Activated gamma-delta T cell treated with anti-CD3 and anti-CD28 coated beads, Interleukin-2, amount 50 U/mL, for 16 hours (primary cell): ENCODE measurements around the gene CARD19.
"Not testable (repeated sequence)": the region's sequence is repeated elsewhere in the genome, so short reads cannot be mapped to it uniquely, and the experiment has no call there.

ENCODE experiments used
- DNase-seq: peaks from one replicate; pipeline ENCODE4 v3.0.0-alpha.2; 2020; ENCODE audit warnings: low read depth

Gene CARD19

DNA sequence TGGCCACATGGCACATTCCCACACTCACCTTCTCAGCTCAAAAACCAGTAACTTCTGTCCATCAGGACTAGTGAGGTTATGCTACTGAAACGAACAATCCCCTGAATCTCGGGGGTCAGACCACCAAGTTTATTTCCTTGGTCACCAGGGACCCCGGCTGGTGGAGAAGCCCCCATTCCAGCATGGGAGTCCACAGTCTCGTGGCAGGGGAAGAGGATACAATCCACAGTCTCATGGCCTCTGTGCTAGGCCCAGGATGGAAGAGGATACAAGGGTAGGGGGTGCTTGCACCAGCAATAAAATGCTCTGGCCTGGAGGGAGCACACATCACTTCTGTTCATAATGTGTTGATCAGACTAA, 7.4 kb upstream of the CARD19 start:
- no peak for DNase-seq

DNA sequence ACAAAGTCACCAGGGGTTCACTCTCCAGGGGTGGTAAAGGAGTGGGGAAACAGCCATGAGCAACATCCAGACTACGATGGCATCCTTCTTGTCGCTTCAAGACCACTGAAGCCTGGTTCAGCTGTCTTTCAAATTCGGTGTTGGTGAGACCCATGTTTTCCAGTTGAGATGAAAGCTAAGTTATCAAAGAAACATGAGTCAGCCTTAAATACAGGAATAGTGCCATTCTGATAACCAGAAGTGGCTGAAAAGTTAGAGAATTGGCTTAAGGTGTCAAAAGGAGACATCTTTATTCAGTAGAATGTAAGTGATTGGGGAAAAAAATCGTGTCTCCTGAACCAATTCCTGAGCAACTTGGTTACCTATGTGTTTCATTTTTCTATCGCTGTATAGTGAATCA, 7.0 kb upstream of the CARD19 start:
- no peak for DNase-seq

DNA sequence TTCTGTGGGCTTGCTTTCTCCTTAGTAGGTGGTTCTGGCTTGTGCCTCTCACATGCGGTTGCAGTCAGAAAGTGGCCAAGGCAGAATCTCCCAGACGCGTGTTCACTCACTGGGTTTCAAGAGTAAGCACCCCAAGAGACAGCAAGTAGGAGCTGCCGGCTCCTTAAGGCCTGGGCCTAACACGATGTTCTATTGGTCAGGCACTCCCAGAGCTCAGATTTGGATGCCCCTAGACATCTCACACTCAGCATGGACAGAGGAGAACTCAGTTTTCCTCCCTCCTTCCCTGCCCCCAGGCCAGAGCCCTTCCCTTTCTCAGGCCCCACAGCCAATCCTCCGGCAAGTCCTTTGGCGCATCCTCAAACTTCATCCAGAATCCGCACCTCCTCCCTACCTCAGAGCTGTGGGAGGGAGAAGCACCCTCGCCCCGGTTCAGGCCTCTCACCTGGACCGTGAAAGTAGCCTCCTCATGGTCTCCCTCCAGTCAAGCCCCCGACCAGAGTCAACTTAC, 6.5 kb upstream of the CARD19 start:
- no peak for DNase-seq

DNA sequence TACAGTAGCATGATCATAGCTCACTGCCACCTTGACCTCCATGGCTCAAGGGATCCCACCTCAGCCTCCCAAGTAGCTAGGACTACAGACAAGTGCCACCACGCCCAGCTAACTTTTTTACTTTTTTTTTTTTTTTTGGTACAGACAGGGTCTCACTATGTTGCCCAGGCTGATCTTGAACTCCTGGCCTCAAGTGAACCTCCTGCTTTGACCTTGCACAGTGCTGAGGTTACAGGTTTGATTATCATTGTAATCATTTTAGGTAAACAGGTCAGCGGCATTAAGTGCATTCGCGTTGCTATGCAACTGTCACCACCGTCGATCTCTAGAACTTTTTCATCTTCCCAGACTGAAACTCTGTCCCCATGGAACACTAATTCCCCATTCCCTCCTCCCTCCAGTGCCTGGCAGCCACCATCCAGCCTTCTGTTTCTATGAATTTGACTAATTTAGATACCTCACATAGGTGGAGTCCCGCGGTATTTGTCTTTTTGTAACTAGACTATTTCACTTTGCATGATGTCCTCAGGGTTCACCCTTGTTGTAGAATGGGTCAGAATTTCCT, 5.8 kb upstream of the CARD19 start:
- no peak for DNase-seq

DNA sequence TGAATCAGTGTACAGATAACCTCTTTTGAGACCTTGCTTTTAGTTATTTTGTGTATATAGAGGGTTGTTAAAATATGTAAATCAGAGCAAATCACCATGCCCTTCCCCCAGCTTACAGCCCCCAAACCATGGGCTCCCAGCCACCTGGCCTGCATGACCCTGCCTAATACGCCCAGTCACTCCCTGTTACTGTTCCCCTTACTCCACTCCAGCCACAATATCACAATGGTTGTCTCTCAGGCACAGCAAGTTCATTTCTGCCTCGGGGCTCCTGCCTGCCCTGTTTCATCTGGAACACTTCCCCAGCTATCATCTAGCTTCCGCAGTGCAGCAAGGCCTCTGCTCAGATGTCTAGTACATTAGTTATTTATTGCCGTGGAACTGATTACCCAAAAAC, 5.0 kb upstream of the CARD19 start:
- no peak for DNase-seq

DNA sequence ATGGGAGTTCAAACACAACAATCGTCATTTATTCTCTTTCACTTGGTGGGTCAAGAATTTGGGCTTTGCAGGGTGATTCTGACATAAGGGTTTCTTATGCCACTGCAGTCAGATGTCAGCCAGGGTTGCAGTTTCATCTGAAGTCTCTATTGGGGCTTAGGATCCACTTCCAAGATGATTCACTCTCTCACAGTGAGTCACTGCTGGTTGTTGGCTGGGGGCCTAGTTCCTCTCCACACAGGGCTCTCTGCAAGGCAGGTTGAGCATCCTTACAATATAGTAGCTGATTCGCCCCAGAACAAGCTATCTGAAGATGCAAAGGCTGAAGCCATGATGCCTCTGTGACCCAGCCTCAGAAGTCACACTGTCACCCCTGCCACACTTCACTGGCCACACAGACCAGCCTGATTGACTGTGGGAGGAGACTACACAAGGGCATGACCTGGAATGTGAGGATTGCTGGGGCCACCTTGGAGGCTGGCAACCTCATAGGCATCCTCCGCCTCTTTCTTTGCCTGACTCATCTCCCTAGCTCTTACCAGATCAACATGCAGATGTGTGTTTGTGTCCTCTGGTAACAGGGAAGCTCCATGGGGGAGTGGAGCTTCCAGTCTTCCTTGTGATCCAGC, 4.5 kb upstream of the CARD19 start:
- no peak for DNase-seq

DNA sequence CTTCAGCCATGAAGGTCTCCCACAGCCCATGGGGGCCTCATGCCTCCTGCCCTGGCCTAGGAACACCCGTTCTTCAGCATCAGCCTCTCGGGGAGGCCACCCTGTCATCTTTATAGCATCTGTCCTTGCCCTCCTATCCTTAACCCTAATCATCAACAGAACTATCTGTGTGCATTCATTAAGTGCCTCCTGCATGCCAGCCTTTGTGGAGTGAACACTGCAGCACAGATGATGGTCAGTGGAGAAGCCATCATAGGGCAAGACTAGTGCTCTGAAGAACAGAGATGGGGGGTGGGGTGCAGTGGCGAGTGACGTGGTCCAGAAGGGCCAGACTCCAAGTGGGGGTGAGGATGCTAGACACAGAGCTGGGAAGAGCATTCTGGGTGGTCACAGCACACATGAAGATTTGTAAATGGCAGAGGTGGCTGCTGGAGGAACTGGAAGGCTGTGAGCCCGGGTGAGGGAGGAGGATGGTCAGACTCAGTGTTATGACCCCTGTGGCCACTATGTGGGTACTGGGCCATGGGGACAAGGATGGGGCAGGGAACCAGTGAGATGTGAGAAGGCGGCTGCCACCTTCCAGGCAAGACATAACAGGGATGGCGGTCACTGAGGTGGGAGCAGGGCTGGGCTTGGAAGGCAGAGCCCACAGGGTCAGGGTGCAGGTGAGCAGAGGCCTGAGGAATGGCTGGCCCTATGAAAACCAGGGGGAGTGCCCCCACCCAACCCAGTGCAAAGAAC, 3.6 kb upstream of the CARD19 start:
- DNase-seq = no peak

DNA sequence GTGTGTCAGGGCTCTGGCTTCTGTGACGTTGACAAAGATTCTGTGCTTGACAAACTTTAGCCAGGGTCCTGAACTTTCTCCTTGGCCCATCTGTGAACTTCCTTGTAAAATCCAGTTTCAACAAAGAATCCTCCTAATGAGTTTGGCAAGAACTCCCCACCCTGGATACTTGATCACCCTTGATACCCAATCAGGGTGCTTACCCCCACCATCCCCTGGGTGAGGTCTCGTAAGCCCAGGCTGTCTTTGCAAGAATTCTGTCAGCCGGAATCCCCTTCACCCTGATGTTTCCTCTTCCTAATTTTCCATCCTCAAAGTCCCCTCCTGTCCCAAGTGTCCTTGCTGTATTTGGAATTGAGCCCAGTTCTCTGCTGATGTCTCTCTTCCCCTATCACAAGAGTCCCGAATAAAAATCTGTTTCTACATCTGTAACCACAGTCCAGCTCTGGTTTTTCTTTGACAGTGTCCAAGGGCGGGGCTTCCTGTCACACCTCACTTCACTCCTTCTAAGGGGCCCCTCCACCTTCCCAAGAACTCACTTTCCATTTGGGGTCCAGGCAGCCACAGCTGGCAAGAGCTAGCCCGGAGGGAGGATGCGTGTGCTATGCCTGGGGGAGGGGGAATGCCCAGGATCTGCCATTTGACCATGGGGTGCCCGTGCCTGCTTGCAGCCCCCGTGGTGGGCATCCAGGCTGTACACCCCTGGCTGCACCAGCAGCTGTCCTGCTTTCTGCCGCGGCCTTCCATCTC, 2.7 kb upstream of the CARD19 start:
- no peak for DNase-seq

DNA sequence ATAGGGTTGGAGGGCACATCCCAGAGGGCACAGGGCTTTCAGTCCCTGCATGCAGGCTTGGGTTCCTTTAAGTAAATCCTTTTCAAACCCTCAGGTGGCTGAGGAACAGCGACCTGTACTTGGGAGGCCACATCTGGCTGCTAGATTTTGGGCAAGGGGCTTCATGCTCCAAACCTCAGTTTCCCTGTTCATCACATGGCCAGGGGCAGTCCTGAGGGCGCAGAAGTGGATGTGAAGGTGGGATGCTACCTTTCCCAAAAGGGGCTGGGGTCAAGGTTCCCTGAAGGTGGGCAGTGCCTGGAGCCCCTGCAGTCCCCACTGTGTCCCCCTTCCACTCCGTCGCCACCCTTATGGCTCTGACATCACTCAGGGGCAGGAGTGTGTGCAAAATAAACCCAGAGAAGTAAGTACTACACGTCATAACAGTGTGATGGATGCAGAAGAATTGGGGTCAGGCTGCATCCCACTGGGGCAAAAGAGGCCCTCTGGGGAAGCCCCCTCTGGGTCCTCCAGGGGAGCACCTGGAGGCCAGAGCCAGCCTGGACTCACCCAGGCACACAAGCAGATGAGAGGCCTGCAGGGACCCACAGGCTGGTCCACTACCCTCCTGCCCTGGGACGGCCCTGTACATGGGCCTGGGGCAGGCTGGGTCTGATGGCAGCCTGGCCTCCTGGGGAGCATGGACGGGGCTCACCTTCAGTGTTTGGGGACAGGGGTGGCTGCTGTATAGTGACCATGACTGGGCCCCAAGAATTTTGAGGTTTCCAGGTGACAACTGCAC, 1.9 kb upstream of the CARD19 start:
- no peak for DNase-seq

DNA sequence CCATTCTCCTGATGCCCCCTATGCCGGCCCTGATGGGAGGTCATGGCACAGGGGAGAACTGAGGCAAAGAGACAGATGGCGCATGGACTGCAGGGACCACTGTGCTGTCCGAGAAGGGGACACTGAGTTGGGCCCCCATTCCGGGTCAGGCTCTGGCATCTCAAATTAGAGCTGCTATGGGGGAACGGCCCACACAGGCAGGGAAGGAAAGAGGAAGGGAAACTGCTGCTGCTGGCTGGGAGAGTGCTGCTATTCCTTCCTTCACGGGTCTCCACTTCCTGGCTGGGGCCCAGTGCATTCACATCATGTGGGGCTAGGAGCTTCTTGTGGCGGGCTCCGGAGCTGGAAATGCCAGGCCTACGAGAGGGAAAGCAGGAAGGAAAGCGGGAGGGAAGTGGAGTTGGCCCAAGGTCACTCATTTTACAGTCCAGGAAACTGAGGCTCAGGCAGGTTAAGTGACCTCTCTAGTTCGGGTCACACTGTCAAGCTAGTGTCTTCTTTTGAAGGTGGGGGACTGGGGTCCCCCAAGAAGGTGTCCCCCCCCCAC, 1.3 kb upstream of the CARD19 start:
- no peak for DNase-seq

DNA sequence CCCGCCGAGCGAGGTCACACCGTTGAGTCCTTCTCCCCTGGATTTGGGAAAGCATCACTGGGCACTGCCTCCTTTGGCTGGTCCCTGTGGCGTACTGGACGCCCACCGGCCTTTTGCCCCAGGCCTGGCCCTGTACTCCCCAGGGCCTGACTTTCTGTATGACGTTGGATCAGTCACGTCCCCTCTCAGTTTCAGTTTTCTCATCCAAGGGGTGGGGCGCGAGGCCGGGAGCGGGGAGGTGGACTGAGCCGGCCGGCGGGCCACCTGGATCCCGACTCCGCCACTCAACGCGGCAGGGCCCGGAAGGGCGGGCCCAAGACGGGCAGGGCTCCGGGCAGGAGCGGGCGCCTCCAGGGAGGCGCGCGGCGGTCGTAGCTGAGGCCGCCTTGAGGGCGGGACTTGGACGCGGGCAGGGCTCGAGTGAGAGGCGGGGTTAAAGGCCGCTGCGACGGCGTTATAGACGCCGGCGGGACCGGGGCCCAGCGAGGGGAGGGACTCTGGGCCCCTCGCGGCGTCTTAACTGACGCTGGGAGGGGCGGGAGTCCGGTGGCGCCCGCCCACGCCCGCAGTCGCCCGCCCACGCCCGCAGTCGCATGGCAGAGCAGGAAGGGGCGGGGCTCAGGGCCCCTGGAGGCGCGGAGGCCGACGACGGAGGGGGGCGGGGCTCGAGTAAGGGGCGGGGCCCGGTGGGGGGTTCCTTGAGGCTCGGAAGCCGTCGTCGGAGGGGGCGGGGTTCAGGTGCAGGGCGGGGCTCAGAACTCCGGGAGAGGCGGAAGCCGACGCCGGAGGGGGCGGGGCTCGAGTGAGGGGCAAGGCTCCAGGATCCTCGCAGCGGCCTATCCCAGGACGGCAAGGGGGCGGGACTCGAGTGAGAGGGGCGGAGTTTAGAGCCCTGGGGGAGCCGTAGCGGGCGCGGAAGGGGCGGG, 549 bp upstream of the CARD19 start:
- DNase-seq = peak; percentile 100

DNA sequence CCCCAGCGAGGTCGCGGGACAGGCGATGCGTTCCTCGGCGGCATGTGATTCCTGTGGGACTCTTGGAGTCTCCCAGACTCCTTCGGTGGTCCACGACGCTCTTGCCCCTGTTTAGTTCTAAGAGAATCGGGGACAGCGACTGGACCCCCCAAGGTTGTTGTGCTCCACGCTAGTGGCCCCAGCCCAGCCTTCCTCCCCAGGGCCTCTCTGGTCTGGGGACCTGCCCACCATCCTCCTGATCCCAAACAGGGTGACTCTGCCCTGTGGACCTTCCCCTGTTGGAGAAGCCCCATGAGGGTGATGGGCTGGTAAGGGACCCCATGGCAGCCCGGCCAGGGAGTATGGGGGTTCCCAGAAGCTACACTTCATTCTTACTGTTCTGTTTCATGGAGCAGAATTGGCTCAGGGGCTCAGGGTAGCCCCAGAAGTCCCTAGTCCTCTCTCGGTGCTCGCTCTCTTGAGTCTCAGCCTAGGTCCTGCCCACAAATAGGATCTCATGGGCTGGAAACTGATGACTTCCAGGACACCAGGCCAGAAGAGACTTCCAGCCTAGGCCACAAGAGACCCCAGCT, 880 bp downstream of the CARD19 start:
- no peak for DNase-seq

DNA sequence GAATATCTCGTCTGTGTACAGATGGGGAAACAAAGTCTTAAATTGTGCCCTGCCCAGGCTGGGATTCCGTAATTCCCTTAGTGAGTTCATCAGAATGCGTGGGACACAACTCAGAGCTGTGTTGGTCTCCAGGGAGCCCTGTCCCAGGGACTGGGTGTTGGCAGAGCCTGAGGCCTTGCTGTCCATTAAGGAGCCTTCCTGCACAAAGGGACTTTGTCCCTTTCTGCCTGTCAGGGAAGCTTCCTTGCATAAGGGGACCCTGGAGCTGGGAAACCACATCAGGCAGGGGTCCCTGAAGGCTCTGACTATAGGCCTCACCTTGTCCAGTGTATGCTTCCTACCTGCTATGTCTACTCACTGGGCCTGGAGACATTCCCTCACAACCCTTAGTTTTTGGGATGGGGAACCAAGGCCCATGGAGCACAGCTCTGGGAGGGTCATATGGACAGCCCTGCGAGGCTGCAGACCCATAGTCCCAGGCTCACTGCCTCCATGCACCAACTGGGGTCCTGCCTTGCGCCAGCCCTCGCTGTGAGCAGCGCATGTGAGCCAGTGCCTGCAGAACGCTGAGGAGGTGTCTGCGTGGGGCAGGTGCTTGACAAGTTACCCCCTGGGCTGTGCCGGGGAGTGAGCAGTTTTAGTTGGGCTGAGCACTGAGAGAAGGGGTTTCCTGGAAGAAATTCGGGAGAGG, 1.6 kb downstream of the CARD19 start:
- no peak for DNase-seq

DNA sequence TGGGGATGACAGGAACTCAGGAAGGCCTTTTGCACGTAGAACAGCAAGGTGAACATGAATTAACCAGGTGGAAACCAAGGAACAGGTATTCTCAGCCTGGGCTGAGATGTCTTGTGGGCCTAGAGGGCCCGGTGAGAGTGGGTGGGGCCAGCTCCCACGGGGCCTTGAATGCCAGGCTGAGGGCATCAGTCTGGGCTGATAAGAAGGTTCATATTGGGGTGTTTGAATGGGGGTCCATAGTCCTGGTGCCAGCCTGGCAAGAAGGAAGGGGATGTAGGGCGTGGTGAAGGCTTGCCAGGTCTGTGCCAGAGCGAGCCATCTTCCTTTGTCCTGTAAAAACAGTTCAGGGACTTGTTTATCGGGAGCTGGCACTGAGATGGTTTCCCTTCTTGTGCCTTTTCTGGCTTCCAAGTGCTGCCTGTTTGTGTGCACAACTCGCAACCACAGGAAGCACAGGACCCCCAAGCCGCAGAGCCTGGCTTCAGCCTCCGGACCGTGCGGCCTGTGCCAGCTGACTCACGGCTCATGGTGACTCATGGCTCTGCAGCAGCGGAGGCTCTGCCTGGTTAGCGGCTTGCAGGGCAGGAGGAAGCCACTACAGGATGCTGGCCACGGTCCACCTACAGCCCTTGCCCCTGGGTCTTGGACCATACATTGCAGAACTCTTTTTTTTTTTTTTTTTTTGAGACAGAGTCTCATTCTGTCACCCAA, 2.4 kb downstream of the CARD19 start:
- peak; percentile 60 for DNase-seq

DNA sequence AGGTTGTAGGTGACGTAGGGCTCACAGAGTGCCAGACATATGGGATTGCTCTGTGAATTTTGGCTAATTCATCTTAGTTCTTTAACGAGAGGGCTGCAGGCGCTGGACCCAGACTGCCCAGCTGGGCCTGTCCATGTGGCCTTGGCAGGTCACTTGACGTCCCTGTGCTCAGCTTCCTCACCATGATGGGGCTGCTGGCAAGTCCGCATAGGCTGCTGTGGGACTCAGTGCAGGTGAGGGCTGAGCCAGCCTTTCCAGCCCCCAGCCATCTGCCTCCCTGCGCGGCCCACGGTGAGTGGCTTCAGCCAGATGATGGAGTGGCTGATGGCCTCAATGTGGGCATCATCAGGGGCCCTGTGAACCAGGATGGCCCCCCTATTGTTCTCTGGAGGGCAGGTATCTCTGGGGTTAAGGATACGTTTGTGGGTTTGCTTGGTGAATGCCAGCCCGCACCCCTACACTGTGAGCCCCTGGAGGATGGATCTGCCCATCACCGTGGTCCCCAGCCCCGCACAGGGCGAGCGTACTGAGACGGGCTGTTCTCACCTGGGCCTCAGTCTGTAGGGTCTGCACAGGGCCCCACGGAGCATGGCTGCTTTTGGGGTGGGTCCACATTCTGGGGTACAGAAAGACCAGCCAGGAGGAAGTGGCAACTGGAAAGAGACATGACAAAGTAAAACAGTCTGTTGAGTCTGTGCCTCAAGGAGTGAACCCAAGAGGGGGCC, 3.7 kb downstream of the CARD19 start:
- DNase-seq = no peak

DNA sequence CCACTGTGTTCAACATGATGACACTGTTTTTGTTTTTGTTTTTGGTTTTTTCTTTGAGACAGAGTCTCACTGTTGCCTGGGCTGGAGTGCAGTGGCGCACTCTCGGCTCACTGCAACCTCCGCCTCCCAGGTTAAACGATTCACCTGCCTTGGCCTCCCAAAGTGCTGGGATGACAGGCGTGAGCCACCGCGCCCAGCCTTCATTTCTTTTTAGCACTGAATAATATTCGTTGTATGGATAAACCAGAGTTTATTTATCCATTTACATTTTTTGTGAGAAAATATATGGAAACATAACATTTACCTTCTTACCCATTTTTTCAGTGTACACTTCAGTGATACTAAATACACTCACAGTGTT, 4.2 kb downstream of the CARD19 start:
- DNase-seq = no peak

DNA sequence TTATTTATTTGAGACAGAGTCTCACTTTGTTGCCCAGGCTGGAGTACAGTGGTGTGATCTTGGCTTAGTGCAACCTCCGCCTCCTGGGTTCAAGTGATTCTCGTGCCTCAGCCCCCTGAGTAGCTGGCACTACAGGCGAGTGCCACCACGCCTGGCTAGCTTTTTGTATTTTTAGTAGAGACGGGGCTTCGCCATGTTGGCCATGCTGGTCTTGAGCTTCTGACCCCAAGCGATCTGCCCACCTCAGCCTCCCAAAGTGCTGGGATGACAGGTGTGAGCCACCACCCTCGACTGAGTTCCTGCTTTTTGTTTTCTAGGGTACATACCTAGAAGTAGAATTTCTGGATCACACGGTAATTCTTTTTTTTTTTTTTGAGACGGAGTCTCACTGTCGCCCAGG, 5.1 kb downstream of the CARD19 start:
- not testable (repeated sequence) for DNase-seq

DNA sequence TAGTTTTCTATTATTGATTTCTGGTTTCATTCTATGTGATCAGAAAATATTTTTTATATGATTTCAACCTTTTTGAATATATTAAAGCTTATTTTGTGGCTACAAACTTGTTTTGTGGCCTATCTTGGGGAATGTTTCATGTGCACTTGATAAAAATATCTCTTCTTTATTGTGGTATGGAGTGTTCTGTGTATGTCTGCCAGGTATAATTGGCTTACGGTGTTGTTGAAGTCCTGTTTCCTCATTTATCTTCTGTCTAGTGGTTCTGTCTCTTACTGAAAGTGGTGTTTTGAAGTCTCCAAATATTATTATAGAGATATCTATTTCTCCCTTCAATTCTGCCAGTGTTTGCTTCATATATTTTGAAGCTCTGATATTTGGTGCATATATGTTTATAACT, 9.6 kb downstream of the CARD19 start:
- DNase-seq = no peak
